ENCODE data around the gene SMO. TPM values are rescaled to one million over a fixed set of nuclear protein-coding genes. Genes with fewer than 3 reads are reported as not detected.

The SMO gene
- total RNA-seq, 2 experiments from 2014 or later: not detected

GRCh38 chr7:129209067-129209926 lies 20.9 kb downstream of the SMO start:
- CTCF ChIA-PET: interaction anchor here (0.8 kb wide), 1 partner anchor 9 kb away, joined by 3 read pairs; no protein-coding TSS in a partner anchor

GRCh38 chr7:129210256-129210988 lies 22.0 kb downstream of the SMO start:
- ATAC-seq (ENCODE audit: poor library complexity) (peak; percentile 68), DNase-seq (peak; percentile 30 to 72 (median 52))
- ChIA-PET POLR2A (no interaction called here), CTCF (interaction anchor here (0.9 to 1.3 kb wide), 2 partner anchors 16 to 29 kb away, joined by 3 to 4 read pairs; no protein-coding TSS in a partner anchor)
- no peak overlapping the region for H3K4me3 ChIP-seq (ENCODE audit: low read length)
- Mint-ChIP-seq H3K27me3 (no peaks in the 10 kb centered on the region), H3K4me1 (ENCODE audit: low read depth) (no peaks in the 10 kb centered on the region), H3K9me3 (no peaks in the 10 kb centered on the region), H3K36me3 (ENCODE audit: low read depth) (no peaks in the 10 kb centered on the region), H3K27ac (no peak overlapping the region), H3K4me3 (no peak overlapping the region)
- H3K9me3 ChIP-seq (ENCODE audit: control insufficient read depth in 1 of 2, insufficient read depth in 1 of 2, low read length in 2 of 2): no peaks in the 10 kb centered on the region
- no peak overlapping the region for H3K27ac ChIP-seq (ENCODE audit: low read depth in 1 of 2, low read length in 2 of 2)
- peak; percentile 68 for TF ChIP-seq CTCF (IDR thresholded peaks at IDR 0.05)
- H3K4me1 ChIP-seq (ENCODE audit: insufficient read depth, low read length): peaks cover 4% of the 10 kb centered on the region
- no peaks in the 10 kb centered on the region for H3K27me3 ChIP-seq (ENCODE audit: control insufficient read depth in 1 of 2, insufficient read depth in 2 of 2, low read length in 2 of 2)
- intact Hi-C loops (cut with DNase I, micrococcal nuclease): loop anchor here in 1 of 2 experiments (1.0 to 5.0 kb wide), 2 partner anchors 46 to 308 kb away; no protein-coding TSS in a partner anchor
- H3K36me3 ChIP-seq (ENCODE audit: insufficient read depth, low read length): no peaks in the 10 kb centered on the region

More at GRCh38 chr7:129209067-129209926, 20.9 kb downstream of the SMO start:
- Histone ChIP-seq H3K4me3 (ENCODE audit: low read length) (no peak overlapping the region), H3K27ac (ENCODE audit: low read depth in 1 of 2, low read length in 2 of 2) (no peak overlapping the region), H3K9me3 (ENCODE audit: control insufficient read depth in 1 of 2, insufficient read depth in 1 of 2, low read length in 2 of 2) (no peaks in the 10 kb centered on the region), H3K4me1 (ENCODE audit: insufficient read depth, low read length) (peaks cover 4% of the 10 kb centered on the region), H3K36me3 (ENCODE audit: insufficient read depth, low read length) (no peaks in the 10 kb centered on the region), H3K27me3 (ENCODE audit: control insufficient read depth in 1 of 2, insufficient read depth in 2 of 2, low read length in 2 of 2) (no peaks in the 10 kb centered on the region)
- H3K27me3 Mint-ChIP-seq: no peaks in the 10 kb centered on the region
- TF ChIP-seq CTCF (IDR thresholded peaks at IDR 0.05): no peak
- H3K4me1 Mint-ChIP-seq (ENCODE audit: low read depth): no peaks in the 10 kb centered on the region
- H3K4me3 Mint-ChIP-seq: no peak overlapping the region
- intact Hi-C loops (cut with DNase I, micrococcal nuclease): no loop called here
- H3K27ac Mint-ChIP-seq: no peak overlapping the region
- ATAC-seq (ENCODE audit: poor library complexity) (no peak), DNase-seq (no peak)
- POLR2A ChIA-PET: no interaction called here
- no peaks in the 10 kb centered on the region for H3K9me3 Mint-ChIP-seq
- H3K36me3 Mint-ChIP-seq (ENCODE audit: low read depth): no peaks in the 10 kb centered on the region

GRCh38 chr7:129210989-129211312 lies 22.5 kb downstream of the SMO start:
- no peaks in the 10 kb centered on the region for H3K27me3 ChIP-seq (ENCODE audit: control insufficient read depth in 1 of 2, insufficient read depth in 2 of 2, low read length in 2 of 2)
- no peak for TF ChIP-seq CTCF (IDR thresholded peaks at IDR 0.05)
- H3K4me1 Mint-ChIP-seq (ENCODE audit: low read depth): no peaks in the 10 kb centered on the region
- H3K36me3 Mint-ChIP-seq (ENCODE audit: low read depth): no peaks in the 10 kb centered on the region
- H3K9me3 Mint-ChIP-seq: no peaks in the 10 kb centered on the region
- intact Hi-C loops (cut with DNase I, micrococcal nuclease): loop anchor here in 1 of 2 experiments (1.0 to 5.0 kb wide), 2 partner anchors 47 to 309 kb away; no protein-coding TSS in a partner anchor
- no peak overlapping the region for H3K27ac Mint-ChIP-seq
- no peak overlapping the region for H3K27ac ChIP-seq (ENCODE audit: low read depth in 1 of 2, low read length in 2 of 2)
- no peak overlapping the region for H3K4me3 ChIP-seq (ENCODE audit: low read length)
- CTCF ChIA-PET: interaction anchor here (0.9 to 1.3 kb wide), 2 partner anchors 15 to 28 kb away, joined by 3 to 4 read pairs; no protein-coding TSS in a partner anchor
- peaks cover 4% of the 10 kb centered on the region for H3K4me1 ChIP-seq (ENCODE audit: insufficient read depth, low read length)
- no peaks in the 10 kb centered on the region for H3K36me3 ChIP-seq (ENCODE audit: insufficient read depth, low read length)
- H3K9me3 ChIP-seq (ENCODE audit: control insufficient read depth in 1 of 2, insufficient read depth in 1 of 2, low read length in 2 of 2): peaks cover 0 to 4% of the 10 kb centered on the region in 2 experiments
- POLR2A ChIA-PET: no interaction called here
- no peaks in the 10 kb centered on the region for H3K27me3 Mint-ChIP-seq
- ATAC-seq (ENCODE audit: poor library complexity) (no peak), DNase-seq (no peak)
- no peak overlapping the region for H3K4me3 Mint-ChIP-seq
